Femur (tissue), 1 donor: ENCODE data around the gene RTKN2.
A peak's percentile ranks its signal among the peaks of the same experiment; 100 is the strongest.
"Not testable (repeated sequence)": the region's sequence is repeated elsewhere in the genome, so short reads cannot be mapped to it uniquely, and the experiment has no call there.

ENCODE experiments used
- DNase-seq: peaks from one replicate; pipeline ENCODE4 v3.0.0-alpha.2; 2017

Gene RTKN2, protein sequence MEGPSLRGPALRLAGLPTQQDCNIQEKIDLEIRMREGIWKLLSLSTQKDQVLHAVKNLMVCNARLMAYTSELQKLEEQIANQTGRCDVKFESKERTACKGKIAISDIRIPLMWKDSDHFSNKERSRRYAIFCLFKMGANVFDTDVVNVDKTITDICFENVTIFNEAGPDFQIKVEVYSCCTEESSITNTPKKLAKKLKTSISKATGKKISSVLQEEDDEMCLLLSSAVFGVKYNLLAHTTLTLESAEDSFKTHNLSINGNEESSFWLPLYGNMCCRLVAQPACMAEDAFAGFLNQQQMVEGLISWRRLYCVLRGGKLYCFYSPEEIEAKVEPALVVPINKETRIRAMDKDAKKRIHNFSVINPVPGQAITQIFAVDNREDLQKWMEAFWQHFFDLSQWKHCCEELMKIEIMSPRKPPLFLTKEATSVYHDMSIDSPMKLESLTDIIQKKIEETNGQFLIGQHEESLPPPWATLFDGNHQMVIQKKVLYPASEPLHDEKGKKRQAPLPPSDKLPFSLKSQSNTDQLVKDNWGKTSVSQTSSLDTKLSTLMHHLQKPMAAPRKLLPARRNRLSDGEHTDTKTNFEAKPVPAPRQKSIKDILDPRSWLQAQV

DNA sequence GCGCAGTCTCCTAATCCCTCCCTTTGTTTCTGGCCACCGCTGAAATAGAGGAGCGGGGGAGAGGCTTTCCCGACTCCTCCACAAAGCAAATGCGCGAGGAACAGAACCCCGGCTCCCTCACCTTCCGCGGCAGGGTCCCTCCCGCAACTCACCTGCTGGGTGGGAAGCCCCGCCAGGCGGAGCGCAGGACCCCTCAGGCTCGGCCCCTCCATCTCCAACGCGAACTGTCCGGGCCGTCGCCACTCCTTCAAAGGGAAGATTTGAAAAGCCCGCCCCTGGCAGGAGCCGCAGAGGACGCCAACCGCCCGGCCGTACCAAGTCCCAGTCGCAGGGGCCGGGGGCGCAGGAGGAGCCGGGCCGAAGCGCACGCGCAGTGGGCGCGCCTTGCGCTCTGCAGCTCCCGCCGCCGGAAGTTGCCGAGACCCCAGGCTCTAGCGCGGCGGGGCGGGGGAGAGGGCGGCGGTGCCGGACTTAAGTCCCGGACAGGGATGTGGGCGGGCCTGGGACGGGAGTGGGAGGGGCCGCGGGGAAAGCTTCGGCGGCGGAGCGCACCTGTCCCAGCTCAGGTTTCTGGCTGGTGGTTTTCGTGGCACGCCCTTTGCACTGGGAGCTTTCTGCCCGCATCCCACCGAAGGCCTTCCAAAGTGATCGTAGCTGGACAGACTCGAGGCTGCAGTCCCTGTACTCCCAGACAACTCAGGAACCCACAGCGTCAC, at the start of gene RTKN2:
Gene RTKN2 (minus strand): TSS at position 446 of the 716 bp plus-strand sequence. CDS start 234 bp downstream, at position 212.
- DNase-seq: peak; percentile 93

DNA sequence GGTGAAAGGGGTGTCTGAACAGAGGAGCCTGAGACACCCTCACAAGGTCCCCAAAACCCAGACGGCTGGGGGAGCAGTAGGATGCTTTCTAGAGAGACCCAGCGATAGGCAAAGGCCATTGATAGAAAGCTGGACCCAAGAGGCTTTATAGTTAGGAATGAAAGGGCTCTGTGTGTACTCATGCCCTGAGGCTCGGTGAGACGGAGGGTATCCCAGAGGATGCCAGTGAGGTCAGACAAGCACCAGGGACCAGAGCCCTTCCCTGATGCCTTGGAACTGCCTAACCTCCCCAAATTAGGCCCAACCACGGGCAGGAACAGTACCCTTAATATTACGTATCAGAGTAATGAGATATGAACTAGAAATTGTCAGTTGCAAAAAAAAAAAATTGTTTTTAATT, 48.6 kb upstream of the RTKN2 start:
- DNase-seq: no peak

DNA sequence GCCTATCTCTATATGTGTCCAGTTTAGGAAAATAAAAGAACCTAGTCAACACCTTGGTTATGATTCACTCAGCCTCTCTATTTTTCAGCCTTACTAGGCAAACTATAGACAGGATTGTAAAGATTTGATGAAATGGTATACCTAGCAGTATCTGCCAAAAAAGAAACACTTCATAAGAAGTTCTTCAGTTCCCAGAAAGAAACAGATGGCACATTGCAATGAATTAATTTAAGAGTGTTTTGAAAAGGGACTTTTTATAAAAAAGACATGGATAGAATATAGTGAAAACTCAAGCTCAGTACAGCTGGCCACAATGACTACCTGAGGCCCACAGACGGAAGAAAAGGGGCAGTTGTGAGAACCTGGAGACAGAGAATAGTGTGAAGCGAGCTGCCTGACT, 40.6 kb upstream of the RTKN2 start:
- no peak for DNase-seq

DNA sequence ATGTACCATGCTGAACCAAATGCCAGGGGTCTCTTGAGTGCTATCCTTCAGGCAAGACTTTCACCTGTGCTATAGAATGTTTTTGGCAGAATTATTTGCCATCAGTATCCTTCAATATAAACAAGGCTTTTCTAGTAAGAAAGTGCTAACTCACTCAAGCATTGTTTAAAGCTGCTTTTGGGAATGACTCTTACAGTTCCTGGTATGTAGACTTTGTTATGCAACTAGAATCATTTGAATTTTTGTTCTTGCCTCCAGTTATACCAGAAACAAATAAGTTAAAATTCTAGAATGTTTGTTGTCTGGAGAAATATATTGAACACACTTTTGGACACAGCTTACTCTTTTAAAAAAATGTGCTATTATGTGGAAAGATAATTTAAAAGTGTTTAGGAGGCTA, 39.5 kb upstream of the RTKN2 start:
- DNase-seq: no peak

DNA sequence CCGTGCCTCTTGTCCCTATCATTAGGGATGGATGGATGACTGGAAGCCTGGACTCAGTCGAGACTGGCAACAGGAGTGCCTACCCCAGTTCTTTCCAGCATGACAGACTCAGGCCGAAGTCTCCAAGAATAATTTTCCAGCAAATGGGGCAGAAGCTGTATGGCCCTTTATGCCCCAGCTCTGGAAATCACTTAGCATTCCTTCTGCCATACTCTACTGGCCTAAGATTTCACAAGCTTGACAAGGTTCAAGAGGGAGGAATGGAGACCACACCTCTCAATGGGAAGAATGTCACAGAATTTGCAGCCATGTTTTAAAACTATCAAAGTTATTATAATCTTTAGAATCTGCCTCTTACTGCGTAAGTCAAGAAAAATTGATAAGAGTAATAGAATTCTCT, 39.0 kb upstream of the RTKN2 start:
- no peak for DNase-seq

DNA sequence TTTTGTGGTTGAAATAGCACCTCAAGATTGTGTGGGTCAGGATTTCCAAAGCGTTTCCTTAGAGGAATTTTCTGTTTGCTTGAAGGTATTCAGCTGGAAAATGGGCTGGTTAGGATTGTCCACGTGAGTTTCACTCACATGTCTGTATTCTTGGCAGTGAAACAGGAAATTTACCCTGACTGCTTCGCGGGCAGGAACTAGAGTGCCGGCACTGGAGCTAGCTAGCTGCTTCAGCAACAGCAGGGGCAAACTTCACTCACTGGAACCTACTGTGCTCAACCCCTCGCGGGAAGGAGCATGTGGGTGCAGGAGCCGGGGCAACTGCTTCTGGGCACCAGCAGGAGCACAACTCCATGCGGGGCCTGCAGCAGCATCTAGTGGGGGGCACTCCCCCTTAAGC, 38.0 kb upstream of the RTKN2 start:
- no peak for DNase-seq

DNA sequence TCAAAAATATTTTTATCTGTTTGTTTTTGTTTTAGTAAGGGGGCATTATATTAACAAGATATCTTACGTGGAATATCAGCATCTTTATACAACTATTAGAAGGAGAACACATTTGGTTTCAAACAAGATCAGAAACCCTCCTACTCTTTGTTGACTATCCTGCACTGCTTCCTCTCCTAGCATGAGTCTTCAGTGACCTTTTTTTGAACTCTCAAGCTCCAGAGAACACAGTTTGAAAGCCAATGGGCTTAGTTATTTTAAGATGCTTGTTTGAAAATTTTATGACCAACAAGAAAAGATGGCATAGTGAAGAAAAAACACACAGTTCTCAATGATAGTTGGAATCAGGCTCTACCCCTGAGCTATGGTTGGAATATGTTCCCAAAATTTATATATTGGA, 37.2 kb upstream of the RTKN2 start:
- no peak for DNase-seq

DNA sequence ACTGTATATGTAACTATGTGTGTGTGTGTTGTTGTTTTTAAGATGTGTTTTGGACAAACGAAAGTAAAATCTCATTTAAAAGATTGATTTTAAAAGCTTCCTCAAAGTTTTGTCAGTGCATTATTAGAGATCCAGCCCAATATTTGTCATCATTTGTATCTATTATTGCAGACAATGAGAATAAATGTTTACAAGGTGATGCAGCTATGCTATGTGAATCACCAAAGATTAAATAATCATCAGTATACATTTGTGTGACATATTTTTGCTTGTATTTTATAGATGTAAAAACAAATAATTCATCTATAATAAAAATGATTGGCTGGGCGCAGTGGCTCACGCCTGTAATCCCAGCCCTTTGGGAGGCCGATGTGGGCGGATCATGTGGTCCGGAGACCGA, 35.3 kb upstream of the RTKN2 start:
- no peak for DNase-seq

DNA sequence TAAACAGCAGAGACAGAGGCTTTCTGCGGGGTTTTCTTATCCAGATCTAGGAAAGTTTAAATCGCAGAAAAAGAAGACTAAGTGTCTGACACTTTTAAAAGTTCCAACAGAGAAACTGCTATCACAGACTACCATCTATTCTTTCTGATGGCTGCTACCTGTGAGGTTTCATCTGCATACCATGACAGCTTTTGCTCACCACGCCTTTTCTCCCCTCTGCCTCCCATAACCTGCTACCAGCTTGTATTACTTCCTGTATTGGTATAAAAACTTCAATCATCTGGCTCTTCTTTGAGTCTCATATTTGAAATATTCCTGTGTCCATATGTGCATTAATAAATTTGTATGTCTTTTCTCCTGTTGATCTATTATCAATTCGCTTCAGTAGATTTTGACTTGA, 34.1 kb upstream of the RTKN2 start:
- no peak for DNase-seq

DNA sequence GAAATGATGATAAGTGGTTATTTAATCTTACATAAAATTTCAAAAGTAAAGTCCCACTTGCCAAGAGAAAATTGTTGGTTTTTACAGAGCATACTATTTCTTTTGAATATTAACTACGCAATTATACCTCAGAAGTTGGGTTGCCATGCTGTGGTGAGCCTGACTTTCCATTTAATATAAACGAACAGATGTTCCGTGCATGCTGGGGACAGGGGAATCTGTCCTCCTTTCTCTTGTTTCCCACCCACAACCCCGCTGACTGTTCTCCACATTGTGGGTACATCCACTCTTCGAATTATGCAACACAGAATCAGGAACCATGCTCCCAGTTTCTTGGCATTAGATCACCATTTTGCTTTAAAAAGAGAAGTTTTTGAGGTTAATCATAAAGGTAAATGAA, 29.2 kb upstream of the RTKN2 start:
- DNase-seq: no peak

DNA sequence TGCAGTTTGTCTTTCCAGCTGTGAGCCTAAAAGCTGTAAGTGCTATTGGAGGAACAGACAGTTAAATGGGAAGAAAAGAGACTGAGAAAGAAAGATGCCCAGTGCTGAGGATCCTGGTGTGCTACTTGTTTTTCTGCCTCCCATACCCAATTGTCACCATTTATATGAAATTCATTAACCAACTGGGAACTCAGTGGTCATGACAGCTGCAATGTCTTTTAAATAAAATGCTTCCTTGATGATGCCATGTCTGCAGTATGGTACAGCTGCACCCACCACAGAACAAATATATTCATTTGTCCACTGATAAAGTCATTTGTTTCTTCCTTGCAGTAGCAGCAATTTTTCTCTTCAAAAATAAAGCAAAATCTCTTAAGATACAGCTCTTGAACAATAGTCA, 15.6 kb upstream of the RTKN2 start:
- no peak for DNase-seq

DNA sequence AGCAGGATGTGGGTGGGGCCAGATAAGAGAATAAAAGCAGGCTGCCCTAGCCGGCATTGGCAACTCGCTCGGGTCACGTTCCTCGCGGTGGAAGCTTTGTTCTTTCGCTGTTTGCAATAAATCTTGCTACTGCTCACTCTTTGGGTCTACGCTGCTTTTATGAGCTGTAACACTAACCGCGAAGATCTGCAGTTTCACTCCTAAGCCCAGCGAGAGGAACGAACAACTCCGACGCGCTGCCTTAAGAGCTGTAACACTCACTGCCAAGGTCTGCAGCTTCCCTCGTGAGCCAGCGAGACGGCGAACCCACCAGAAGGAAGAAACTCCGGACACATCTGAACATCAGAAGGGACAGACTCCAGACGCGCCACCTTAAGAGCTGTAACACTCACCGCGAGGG, 12.7 kb upstream of the RTKN2 start:
- not testable (repeated sequence) for DNase-seq

DNA sequence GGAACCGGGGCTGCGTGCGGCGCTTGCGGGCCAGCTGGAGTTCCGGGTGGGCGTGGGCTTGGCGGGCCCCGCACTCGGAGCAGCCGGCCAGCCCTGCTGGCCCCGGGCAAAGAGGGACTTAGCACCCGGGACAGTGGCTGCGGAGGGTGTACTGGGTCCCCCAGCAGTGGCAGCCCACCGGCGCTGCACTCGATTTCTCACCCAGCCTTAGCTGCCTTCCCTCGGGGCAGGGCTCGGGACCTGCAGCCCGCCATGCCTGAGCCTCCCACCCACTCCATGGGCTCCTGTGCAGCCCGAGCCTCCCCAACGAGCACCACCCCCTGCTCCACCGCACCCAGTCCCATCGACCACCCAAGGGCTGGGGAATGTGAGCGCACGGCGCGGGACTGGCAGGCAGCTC, 11.7 kb upstream of the RTKN2 start:
- not testable (repeated sequence) for DNase-seq

DNA sequence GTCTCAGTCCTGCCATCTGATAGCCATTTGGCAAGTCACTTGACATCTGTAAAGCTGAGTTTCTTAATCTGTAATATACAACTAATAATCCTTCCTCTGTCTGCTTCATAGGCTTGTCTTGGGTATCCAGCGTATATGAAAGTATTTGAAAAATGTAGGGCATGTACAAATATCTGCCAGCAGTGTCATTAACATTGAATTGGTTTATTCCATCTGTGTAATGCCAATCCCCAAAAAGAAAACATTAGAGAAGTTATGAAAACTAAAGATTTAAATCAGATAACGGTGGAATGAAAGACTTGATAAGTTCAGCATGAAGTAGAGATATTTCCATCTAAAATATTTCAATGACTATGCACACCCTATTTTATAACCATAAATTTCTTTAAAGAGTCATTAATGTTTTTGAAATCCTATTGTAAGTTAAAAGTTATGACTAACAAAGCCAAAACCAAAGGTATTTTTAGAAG, 9.8 kb upstream of the RTKN2 start:
- DNase-seq: no peak

DNA sequence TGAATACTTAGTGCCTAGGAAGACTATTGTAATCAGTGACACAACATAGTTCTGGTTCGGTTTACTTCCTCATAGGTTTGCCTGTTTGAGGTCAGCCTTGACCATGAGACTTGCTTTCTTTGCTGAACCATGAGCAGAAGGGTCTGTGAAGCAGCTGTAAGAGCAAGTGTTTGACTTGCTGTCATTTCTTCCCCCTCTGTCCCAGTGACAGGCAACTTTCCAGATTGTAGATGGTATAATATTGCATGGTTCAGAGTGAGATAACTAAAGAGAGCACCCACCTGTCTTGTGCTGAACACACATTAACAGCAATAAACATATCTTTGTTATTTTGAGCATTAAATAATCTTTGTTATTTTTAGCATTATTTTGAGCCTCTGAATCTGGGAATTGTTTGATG, 9.3 kb upstream of the RTKN2 start:
- DNase-seq: no peak

DNA sequence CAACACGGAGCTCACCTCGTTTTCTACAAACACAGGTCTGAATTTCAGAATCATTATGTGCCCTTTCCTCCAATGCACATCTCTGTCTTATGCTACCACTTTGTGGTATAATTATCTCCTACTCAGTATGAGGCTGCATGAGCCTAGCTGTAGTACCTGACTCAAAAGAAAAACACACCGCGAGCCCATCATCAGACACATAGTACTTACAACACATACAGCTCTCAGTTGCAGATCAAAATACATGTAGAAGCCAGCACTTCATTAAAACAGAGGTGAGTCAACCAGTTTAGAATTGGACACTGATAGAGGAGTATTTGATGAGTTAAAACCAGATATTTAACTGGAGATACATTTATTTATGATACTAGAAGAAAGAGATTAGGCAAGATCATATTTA, 1.4 kb upstream of the RTKN2 start:
- DNase-seq: no peak

DNA sequence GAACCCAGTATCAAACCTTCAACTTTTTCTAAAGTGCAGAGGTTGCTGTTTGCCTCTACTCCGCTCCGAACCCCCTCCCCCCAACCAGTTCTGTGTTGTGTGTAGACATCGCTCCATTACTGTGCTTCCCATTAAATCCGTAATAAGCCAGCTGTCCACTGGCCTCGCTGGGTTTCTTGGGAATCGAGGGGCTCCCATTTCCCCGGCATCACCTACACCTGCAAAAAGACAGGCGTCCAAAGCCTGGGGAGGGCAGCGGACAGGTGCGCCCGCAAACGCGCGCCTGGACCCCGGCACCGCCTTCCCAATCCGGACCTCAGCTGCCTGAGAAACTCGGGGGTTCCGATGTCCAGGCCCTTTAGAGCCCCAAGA, 631 bp downstream of the RTKN2 start:
- DNase-seq: no peak

DNA sequence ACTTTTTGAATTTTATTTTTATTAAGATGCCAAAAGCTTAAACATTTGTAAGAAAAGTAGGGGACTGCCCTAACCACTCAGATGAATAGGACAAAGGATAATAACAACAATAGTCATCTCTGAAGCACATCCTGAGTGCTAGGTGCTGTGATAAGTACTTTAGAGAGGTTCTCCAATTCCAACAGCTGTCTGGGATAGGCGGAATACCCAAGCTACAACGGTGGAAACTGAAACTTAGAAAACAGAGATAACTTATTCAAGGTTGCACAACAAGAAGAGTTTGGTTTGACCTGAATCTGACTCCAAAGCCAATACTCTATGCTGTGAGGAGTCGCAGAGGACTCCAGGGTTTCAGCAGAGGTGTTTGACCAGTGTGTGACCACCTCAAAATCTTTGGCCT, 2.0 kb downstream of the RTKN2 start:
- DNase-seq: no peak

DNA sequence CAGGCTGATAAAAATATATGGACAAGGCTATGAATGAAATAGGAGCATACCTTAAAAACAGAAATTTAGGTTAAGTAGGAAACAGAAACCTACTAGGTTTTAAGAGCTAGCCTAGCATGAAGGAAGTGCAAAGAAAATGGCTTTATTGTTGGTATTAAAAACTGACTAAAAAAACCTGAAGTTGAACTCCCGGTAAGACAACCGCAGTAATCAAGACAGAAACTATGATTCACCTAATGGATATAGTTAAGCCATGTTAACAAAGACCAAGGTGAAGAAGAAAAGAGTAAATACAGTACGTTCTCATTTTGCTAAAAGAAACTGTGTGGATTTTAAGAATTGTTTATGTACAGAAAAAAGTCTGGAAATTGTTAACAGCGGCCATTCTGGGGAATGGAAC, 2.5 kb downstream of the RTKN2 start:
- DNase-seq: no peak

DNA sequence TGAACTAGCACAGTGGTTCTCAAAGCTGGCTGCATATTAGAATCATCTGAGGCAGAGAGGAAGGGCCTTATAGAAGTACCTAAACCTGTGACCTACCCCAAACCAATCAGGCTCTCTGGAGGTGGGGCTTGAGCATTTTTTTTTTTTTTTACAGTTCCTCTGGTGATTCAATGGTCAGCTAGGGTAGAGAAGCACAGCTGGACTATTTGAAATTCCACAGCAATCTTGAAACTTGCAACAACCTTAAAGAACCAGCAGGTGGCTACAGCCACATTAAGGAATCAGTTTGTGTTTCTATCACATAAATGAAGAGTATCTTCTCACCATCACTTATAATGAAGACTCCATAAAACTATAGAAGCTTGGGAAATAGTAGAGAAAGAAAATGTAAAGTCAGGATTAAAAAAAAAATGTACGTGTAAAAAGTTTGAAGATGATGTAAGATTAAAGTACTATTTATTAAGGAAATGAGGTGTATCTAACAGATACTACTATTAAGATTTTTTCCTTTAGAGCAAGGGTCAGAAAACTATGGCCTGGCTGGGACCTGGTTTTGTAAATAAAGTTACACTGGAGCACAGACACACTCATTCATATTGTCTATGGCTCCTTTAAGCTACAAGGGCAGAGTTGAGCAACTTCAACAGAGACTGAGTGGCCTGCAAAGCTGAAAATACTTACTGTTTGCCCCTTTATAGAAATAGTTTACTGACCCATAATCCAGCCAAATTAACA, 3.8 kb downstream of the RTKN2 start:
- DNase-seq: no peak

DNA sequence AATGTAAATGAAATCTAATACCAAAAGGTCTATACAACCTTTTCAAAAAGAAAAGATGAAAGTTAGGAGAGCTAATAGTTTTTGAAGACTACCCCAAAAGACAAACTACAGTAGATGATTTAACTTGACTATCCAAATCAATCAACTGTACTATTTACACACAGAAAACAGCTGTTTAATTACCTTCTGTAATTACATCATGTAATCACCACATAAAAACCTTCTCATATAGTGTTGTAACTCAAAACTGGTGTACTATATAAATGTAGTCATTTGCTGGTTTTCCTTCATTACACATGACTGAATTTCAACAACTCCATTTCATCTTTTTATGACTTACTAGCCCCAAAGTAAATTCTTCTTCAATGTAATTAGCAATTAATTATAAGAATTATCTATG, 4.5 kb downstream of the RTKN2 start:
- no peak for DNase-seq

DNA sequence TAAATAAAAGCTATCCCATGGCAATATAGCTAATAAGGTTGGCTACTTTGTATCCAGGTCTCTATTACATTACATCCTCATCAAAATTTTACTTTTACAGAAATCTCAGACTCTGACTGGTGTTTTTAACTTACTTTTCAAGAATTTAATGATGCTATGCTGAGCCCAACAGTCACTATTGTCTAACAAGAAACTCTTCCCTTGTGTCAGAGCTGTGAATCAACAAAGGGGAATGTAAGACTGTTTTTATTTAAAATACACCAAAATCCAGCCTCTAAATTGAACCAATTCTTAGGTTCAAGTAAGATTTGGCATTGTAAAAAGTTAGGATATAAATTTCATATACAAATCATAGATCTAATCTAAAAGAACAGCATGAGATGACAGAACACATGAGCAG, 7.0 kb downstream of the RTKN2 start:
- no peak for DNase-seq

DNA sequence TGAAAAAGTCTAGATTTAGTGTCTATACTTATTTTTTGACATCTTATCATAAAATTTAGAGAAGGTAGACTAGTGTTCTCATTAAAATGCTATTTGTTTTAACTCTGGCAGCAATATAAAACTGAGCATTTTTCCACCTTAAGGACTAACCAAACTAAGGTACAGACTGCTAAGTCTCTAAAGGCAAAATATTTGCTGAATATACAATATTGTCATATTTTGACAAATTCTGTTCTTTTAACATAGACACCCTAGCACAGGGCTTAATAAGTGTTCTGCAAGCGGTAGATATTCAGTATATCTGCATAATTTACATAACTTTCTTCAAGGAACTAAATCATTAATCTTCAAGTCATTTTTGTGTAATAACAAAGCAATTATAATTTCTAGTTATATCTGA, 8.6 kb downstream of the RTKN2 start:
- no peak for DNase-seq
